HFFc6 (cell line): ENCODE results near the gene DZIP1. TPM values are rescaled to one million over a fixed set of nuclear protein-coding genes. Genes with fewer than 3 reads are reported as not detected.

Experiments
- DNase-seq: peaks from one replicate; pipeline ENCODE4 v3.0.0-alpha.2; 2018
- H3K27ac Mint-ChIP-seq: 2 replicates; pipeline ENCODE4 v1.8.0; 2020; ENCODE audit warnings: mild to moderate bottlenecking, mixed read lengths
- H3K27me3 Mint-ChIP-seq: 2 replicates; pipeline ENCODE4 v1.8.0; 2021; ENCODE audit warnings: mild to moderate bottlenecking, moderate library complexity, mixed read lengths; ENCODE audit not compliant: insufficient read depth
- H3K36me3 Mint-ChIP-seq: 2 replicates; pipeline ENCODE4 v1.8.0; 2021; ENCODE audit warnings: low read depth, mixed read lengths
- H3K4me1 Mint-ChIP-seq: 2 replicates; pipeline ENCODE4 v1.8.0; 2020; ENCODE audit warnings: low read depth, mixed read lengths
- H3K4me3 Mint-ChIP-seq: 2 replicates; pipeline ENCODE4 v1.8.0; 2020; ENCODE audit warnings: mild to moderate bottlenecking, moderate library complexity, mixed read lengths
- H3K9me3 Mint-ChIP-seq: 2 replicates; pipeline ENCODE4 v1.8.0; 2020; ENCODE audit warnings: mild to moderate bottlenecking, mixed read lengths
- total RNA-seq, 6 experiments: library from RNA; stranded (reverse); fragmentation: NEBNext Ultra II Directional; extraction: Animal tissue kit (Norgen Biotek cat#: 25700); gene quantifications; 2 replicates in 1 of 6; 3 replicates in 5 of 6; pipeline ENCODE4 v1.2.3, GENCODE V29; 2021
- TF ChIP-seq, protein P1 (sequence below): fragments of 200-600 bp; sonication (generic); IDR thresholded peaks from 2 replicates; pipeline ENCODE4 v1.5.0; 2021; ENCODE audit warnings: antibody characterized with exemption, mild to moderate bottlenecking

DZIP1 gene
- total RNA-seq, 6 experiments from 2014 or later = 39.3 to 43.8 (median 42.0) TPM

DNA sequence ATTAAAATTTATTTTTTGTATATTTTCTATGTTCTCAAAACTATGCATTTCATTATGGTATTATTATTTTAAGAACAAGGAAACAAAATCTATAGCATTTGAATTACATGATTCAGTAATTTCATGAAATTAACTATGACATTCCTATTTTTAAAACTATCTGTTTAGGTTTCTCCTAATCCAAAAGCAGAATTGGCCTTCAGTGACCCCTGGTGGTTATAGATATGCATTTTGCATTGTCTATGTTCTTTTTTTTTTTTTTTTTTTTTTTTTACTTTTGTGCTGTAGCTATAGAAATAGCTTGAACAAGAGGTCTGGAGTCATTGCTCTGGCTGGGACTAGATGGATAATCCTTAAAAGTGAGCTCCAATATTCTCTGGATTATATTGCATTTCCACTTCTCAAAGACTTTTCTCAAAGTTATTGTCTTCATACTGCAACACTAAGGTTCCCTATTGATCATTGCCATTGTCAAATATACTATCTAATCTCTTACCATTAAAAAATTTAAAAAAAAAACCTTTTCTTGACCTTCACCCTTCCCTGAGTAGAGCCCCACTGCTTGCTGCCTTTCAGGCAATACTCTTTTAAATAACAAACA lies 16.6 kb upstream of the DZIP1 start:
- TF ChIP-seq, protein P1, sequence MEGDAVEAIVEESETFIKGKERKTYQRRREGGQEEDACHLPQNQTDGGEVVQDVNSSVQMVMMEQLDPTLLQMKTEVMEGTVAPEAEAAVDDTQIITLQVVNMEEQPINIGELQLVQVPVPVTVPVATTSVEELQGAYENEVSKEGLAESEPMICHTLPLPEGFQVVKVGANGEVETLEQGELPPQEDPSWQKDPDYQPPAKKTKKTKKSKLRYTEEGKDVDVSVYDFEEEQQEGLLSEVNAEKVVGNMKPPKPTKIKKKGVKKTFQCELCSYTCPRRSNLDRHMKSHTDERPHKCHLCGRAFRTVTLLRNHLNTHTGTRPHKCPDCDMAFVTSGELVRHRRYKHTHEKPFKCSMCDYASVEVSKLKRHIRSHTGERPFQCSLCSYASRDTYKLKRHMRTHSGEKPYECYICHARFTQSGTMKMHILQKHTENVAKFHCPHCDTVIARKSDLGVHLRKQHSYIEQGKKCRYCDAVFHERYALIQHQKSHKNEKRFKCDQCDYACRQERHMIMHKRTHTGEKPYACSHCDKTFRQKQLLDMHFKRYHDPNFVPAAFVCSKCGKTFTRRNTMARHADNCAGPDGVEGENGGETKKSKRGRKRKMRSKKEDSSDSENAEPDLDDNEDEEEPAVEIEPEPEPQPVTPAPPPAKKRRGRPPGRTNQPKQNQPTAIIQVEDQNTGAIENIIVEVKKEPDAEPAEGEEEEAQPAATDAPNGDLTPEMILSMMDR = peak; percentile 86
- Mint-ChIP-seq H3K27ac (no peak overlapping the region), H3K36me3 (no peaks in the 10 kb centered on the region), H3K4me3 (no peak overlapping the region), H3K27me3 (peaks cover 7% of the 10 kb centered on the region), H3K9me3 (peaks cover under 1% of the 10 kb centered on the region; the same call in 1 of the 2 replicates), H3K4me1 (peaks cover 6% of the 10 kb centered on the region)
- DNase-seq = peak; percentile 59

DNA sequence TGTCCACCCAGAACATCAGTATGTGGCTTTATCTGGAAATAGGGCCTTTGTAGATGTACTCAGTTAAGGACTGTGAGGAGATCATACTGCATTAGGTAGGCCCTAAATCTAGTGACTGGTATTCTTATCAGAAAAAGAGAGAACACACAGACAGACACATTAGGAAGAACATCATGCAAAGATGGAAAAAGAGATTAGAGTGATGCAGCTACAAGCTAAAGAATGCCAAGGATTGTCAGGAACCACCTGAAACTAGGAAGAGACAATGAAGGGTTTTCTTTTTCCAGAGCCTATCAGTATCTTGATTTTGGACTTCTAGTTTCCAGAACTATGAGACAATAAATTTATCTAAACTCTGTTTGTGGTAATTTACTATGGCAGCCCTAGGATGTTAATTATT lies 15.0 kb upstream of the DZIP1 start:
- peaks cover 12% of the 10 kb centered on the region for H3K4me1 Mint-ChIP-seq
- no peaks in the 10 kb centered on the region for H3K36me3 Mint-ChIP-seq
- no peak for DNase-seq
- H3K27me3 Mint-ChIP-seq = peaks cover 12% of the 10 kb centered on the region
- H3K4me3 Mint-ChIP-seq = no peak overlapping the region
- no peaks in the 10 kb centered on the region for H3K9me3 Mint-ChIP-seq
- no peak overlapping the region for H3K27ac Mint-ChIP-seq
- TF ChIP-seq, protein P1 = no peak

DNA sequence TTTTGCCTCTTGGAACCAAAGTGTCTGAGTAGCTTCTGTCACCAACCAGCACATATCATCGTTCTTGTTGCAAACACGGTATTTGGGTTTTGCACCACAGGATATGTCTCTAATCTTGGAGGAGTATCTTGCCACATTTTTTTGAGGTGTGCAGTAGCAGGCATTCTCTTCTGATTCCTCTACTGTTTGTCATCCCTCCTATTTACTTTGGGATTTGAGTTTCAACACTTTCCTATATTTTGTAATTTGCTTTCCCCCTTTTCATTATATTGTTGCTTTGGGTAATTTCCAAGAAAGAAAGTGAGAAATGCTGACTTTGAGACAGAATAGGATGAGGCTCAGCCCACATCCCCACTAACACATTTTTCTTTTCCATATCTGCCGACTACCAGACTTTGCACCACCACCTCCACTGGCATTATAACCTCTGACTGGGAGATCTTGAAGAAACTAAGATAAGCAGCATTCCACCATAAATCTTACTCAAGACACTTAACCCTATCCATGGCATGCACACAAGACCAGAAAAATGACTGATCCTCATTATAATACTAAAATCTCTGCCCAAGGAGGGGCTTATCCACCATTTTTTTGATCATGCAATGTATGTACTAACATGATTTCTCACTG lies 12.0 kb upstream of the DZIP1 start:
- no peak for DNase-seq
- TF ChIP-seq, protein P1 = no peak
- Mint-ChIP-seq H3K4me1 (peaks cover 12% of the 10 kb centered on the region), H3K27ac (no peak overlapping the region), H3K9me3 (no peaks in the 10 kb centered on the region), H3K36me3 (no peaks in the 10 kb centered on the region), H3K27me3 (peaks cover 5% of the 10 kb centered on the region), H3K4me3 (no peak overlapping the region)

DNA sequence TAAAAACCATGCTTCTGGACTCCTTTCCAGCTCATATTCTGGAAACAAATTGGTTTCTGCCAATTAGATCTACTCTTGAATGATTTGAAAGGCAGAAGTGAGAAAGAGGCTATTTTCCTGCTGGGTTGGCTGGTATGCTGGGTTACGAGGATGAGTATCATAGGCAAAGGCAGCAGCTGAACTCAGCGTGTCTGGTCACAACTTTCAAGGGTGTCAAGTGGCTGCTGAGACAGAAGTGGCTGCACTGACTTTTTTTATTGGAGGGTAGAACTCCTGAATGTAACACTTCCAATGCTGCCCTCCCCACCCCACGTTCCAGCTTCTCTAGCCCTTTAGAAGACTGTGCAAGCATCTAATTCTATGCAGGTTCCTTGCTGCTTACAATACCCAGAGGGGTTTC lies 8.3 kb upstream of the DZIP1 start:
- Mint-ChIP-seq H3K27ac (no peak overlapping the region), H3K4me1 (peaks cover 25% of the 10 kb centered on the region), H3K4me3 (no peak overlapping the region), H3K9me3 (no peaks in the 10 kb centered on the region), H3K36me3 (no peaks in the 10 kb centered on the region), H3K27me3 (peaks cover 5% of the 10 kb centered on the region)
- DNase-seq = no peak
- TF ChIP-seq, protein P1 = no peak

DNA sequence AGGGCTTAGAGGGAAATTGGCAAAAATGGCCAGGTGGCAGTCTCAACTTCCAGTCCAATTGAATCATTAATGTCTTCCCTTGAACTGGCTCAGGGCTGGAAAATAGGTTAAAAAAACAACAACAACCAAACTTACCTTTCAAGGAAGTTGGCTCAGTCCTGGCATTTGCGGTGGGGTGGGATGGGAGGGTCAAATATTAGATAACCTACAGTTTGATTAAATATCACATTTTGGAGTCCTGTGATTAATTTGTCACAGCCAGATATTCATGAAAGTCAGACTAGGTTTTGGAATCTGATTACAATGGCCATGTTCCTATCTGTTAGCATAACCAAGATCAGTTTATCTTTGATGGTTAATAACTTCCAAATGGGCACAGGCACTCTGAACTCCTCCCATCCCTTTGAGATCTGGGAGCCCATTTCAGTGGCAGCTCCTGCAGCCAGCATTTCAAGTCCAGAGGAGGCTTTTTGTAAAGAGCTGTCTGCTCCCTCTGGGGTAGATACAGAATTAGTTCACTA lies 7.8 kb upstream of the DZIP1 start:
- no peaks in the 10 kb centered on the region for H3K36me3 Mint-ChIP-seq
- no peak overlapping the region for H3K4me3 Mint-ChIP-seq
- no peaks in the 10 kb centered on the region for H3K9me3 Mint-ChIP-seq
- no peak overlapping the region for H3K27ac Mint-ChIP-seq
- peaks cover 5% of the 10 kb centered on the region for H3K27me3 Mint-ChIP-seq
- TF ChIP-seq, protein P1 = no peak
- DNase-seq = no peak
- peaks cover 25% of the 10 kb centered on the region for H3K4me1 Mint-ChIP-seq
